H1 (cell line): ENCODE data around the gene TMTC4. TPM values are rescaled to one million over a fixed set of nuclear protein-coding genes. Genes with fewer than 3 reads are reported as not detected.

ENCODE experiments used
- CTCF ChIA-PET: fragments of 300-600 bp; sonication (Branson Sonifier 250); formaldehyde crosslinking; loops from one replicate; lab custom pipeline; 2021; ENCODE audit not compliant: partially characterized antibody; lab: Charles Lee
- POLR2A ChIA-PET: fragments of 300-600 bp; sonication (Branson Sonifier 250); formaldehyde crosslinking; loops from one replicate; lab custom pipeline; 2021; ENCODE audit warnings: inconsistent platforms; ENCODE audit not compliant: partially characterized antibody; lab: Charles Lee
- DNase-seq, 2 experiments: peaks; one replicate each; pipeline versions ENCODE4 v3.0.0 to v3.0.0-alpha.2; 2010 to 2022; ENCODE audit warnings: low spot score in 2 of 2, low read depth in 1 of 2, mixed read lengths in 1 of 2
- FAIRE-seq: peaks from 2 replicates; lab custom pipeline; 2011; peaks lifted over from hg19 to GRCh38; lab: Jason Lieb, UNC
- H2AFZ ChIP-seq: 2 replicates; pipeline ENCODE4 v1.8.1; 2012; ENCODE audit warnings: low read length, inconsistent platforms
- H2AK5ac ChIP-seq: 2 replicates; pipeline ENCODE4 v1.6.1; 2013; ENCODE audit warnings: low read depth, low read length
- H2BK120ac ChIP-seq: replicated peaks from 2 replicates; pipeline ENCODE3; 2013; ENCODE audit warnings: low read depth, low read length, inconsistent platforms
- H2BK12ac ChIP-seq: 2 replicates; pipeline ENCODE4 v1.6.1; 2013; ENCODE audit warnings: low read depth, low read length
- H2BK15ac ChIP-seq: 2 replicates; pipeline ENCODE4 v1.6.1; 2013; ENCODE audit warnings: low read length
- H2BK20ac ChIP-seq: 2 replicates; pipeline ENCODE4 v1.6.1; 2013; ENCODE audit warnings: low read length
- H2BK5ac ChIP-seq: 2 replicates; pipeline ENCODE4 v1.6.1; 2013; ENCODE audit warnings: low read depth, low read length
- H3K14ac ChIP-seq: 2 replicates; pipeline ENCODE4 v1.6.1; 2013; ENCODE audit warnings: inconsistent platforms; ENCODE audit not compliant: insufficient read length
- H3K18ac ChIP-seq: 2 replicates; pipeline ENCODE4 v1.6.1; 2013; ENCODE audit warnings: low read length; ENCODE audit errors: extremely low read depth
- H3K23ac ChIP-seq: 2 replicates; pipeline ENCODE4 v1.6.1; 2013; ENCODE audit warnings: inconsistent platforms; ENCODE audit not compliant: insufficient read length
- H3K23me2 ChIP-seq: 2 replicates; pipeline ENCODE4 v1.6.1; 2013; ENCODE audit warnings: low read depth, low read length
- H3K27ac ChIP-seq: 2 replicates; pipeline ENCODE4 v1.6.1; 2011; ENCODE audit warnings: low read depth, low read length, inconsistent platforms
- H3K27me3 ChIP-seq, 4 experiments: replicated peaks in 1 of 4; 1 replicate in 1 of 4; 2 replicates in 3 of 4; pipeline versions ENCODE4 v1.6.1 to v1.8.1; 2011 to 2013; ENCODE audit warnings: low read length in 3 of 4, mild to moderate bottlenecking in 3 of 4, inconsistent platforms in 2 of 4, mixed read lengths in 2 of 4, moderate library complexity in 1 of 4; ENCODE audit not compliant: control insufficient read depth in 3 of 4, insufficient read depth in 3 of 4; ENCODE audit errors: extremely low read depth in 1 of 4
- H3K36me3 ChIP-seq, 4 experiments: 2 replicates each; pipeline versions ENCODE4 v1.6.1 to v1.8.1; 2011 to 2013; ENCODE audit warnings: mild to moderate bottlenecking in 4 of 4, low read length in 3 of 4, moderate library complexity in 2 of 4, control low read depth in 1 of 4, inconsistent platforms in 1 of 4; ENCODE audit not compliant: insufficient read depth in 4 of 4, control insufficient read depth in 2 of 4
- H3K4ac ChIP-seq: replicated peaks from 2 replicates; pipeline ENCODE3; 2013; ENCODE audit warnings: low read length, low read depth, mixed read lengths, inconsistent platforms; ENCODE audit not compliant: insufficient read length
- H3K4me1 ChIP-seq, 4 experiments: replicated peaks in 1 of 4; 1 replicate in 1 of 4; 2 replicates in 3 of 4; pipeline versions ENCODE4 v1.6.1 to v1.8.1; 2011 to 2013; ENCODE audit warnings: low read length in 3 of 4, inconsistent platforms in 2 of 4, mixed read lengths in 1 of 4; ENCODE audit not compliant: insufficient read depth in 4 of 4, control insufficient read depth in 3 of 4
- H3K4me2 ChIP-seq, 2 experiments: 2 replicates each; pipeline versions ENCODE4 v1.6.1 to v1.8.1; 2011 to 2013; ENCODE audit warnings: low read depth in 2 of 2, low read length in 2 of 2, control low read depth in 1 of 2, inconsistent platforms in 1 of 2, mild to moderate bottlenecking in 1 of 2; ENCODE audit not compliant: insufficient read depth in 1 of 2
- H3K4me3 ChIP-seq, 4 experiments: fragments of 200-600, 300-600 bp in 1 of 4; sonication (generic), shearing (Covaris generic), sonication (Bioruptor Twin) in 1 of 4; 2 replicates each; pipeline versions ENCODE4 v1.5.1 to v1.8.1; 2011 to 2016; ENCODE audit warnings: low read length in 4 of 4, low read depth in 3 of 4, control low read depth in 2 of 4, inconsistent platforms in 2 of 4, mild to moderate bottlenecking in 2 of 4, mixed read lengths in 1 of 4, moderate library complexity in 1 of 4; ENCODE audit not compliant: insufficient read depth in 2 of 4; ENCODE audit errors: extremely low read depth in 1 of 4
- H3K56ac ChIP-seq: replicated peaks from 2 replicates; pipeline ENCODE3; 2013; ENCODE audit warnings: low read depth, mild to moderate bottlenecking, mixed read lengths, low read length, inconsistent platforms; ENCODE audit not compliant: insufficient read length
- H3K79me1 ChIP-seq: 2 replicates; pipeline ENCODE4 v1.6.1; 2013; ENCODE audit warnings: low read depth, low read length, control low read depth
- H3K79me2 ChIP-seq, 2 experiments: 2 replicates each; pipeline versions ENCODE4 v1.6.1 to v1.8.1; 2012 to 2013; ENCODE audit warnings: low read length in 2 of 2, mild to moderate bottlenecking in 2 of 2, inconsistent platforms in 1 of 2; ENCODE audit not compliant: insufficient read depth in 2 of 2, control insufficient read depth in 1 of 2
- H3K9ac ChIP-seq, 4 experiments: replicated peaks in 1 of 4; 1 replicate in 1 of 4; 2 replicates in 3 of 4; pipeline versions ENCODE4 v1.6.1 to v1.8.1; 2011 to 2013; ENCODE audit warnings: low read depth in 3 of 4, low read length in 3 of 4, control low read depth in 2 of 4, mild to moderate bottlenecking in 2 of 4, moderate library complexity in 2 of 4, inconsistent platforms in 1 of 4; ENCODE audit errors: extremely low read depth in 1 of 4
- H3K9me3 ChIP-seq, 2 experiments: 2 replicates each; pipeline versions ENCODE4 v1.6.1 to v1.8.1; 2012 to 2013; ENCODE audit warnings: mild to moderate bottlenecking in 2 of 2, moderate library complexity in 2 of 2, control low read depth in 1 of 2, inconsistent platforms in 1 of 2, low read depth in 1 of 2, low read length in 1 of 2, mixed read lengths in 1 of 2; ENCODE audit not compliant: insufficient read depth in 2 of 2
- H4K20me1 ChIP-seq, 2 experiments: replicated peaks in 1 of 2; 2 replicates each; pipeline versions ENCODE3 to v1.8.1; 2011 to 2013; ENCODE audit warnings: inconsistent platforms in 2 of 2, low read length in 2 of 2, mild to moderate bottlenecking in 1 of 2; ENCODE audit not compliant: insufficient read depth in 2 of 2, control insufficient read depth in 1 of 2
- H4K5ac ChIP-seq: 2 replicates; pipeline ENCODE4 v1.6.1; 2013; ENCODE audit warnings: low read length, low read depth, mixed read lengths, inconsistent platforms; ENCODE audit not compliant: insufficient read length
- H4K8ac ChIP-seq: 2 replicates; pipeline ENCODE4 v1.8.0; 2013; ENCODE audit warnings: mild to moderate bottlenecking, moderate library complexity, low read length, inconsistent platforms; ENCODE audit not compliant: insufficient read depth; ENCODE audit errors: extremely low read depth
- H4K91ac ChIP-seq: replicated peaks from 2 replicates; pipeline ENCODE3; 2013; ENCODE audit warnings: low read length, mixed read lengths, inconsistent platforms; ENCODE audit not compliant: insufficient read length
- FOSL1 ChIP-seq: IDR thresholded peaks from 2 replicates; pipeline ENCODE4 v1.6.1; 2011; ENCODE audit warnings: mild to moderate bottlenecking, low read depth, low read length, moderate library complexity; ENCODE audit not compliant: insufficient read depth
- JUND ChIP-seq: IDR thresholded peaks from 2 replicates; pipeline ENCODE4 v1.6.1; 2011; ENCODE audit warnings: mild to moderate bottlenecking, improper control_type of control experiment, low read length
- RNF2 ChIP-seq: fragments of 200-900, 300-1000 bp; sonication (generic); IDR thresholded peaks from 2 replicates; pipeline ENCODE4 v1.7.1; 2016; ENCODE audit warnings: borderline replicate concordance, low read depth, mild to moderate bottlenecking, antibody characterized with exemption, low read length; ENCODE audit not compliant: poor library complexity, severe bottlenecking; ENCODE audit errors: missing control alignments
- SIRT6 ChIP-seq: IDR thresholded peaks from one replicate; pipeline ENCODE4 v1.7.1; 2012; ENCODE audit warnings: low read length, inconsistent platforms
- SUZ12 ChIP-seq: fragments of 200-600 bp; sonication (generic); IDR thresholded peaks from 2 replicates; pipeline ENCODE4 v1.6.1; 2012; ENCODE audit warnings: mild to moderate bottlenecking, inconsistent platforms, low read length, moderate library complexity, mixed read lengths
- WGBS, 2 experiments: shearing (Covaris generic) in 1 of 2; methylation state at CpG; one replicate each; pipeline versions ENCODE4 v1.1.6 to v1.1.7; 2013 to 2015; ENCODE audit warnings: low lambda C conversion rate in 2 of 2, mixed read lengths in 2 of 2, inconsistent platforms in 1 of 2, low coverage in 1 of 2, missing lambda C conversion rate in 1 of 2; ENCODE audit not compliant: insufficient replicate concordance in 2 of 2, insufficient coverage in 1 of 2, insufficient read length in 1 of 2; ENCODE audit errors: extremely low coverage in 1 of 2, missing lambda C conversion rate in 1 of 2; 5-methylcytosine and 5-hydroxymethylcytosine counted together
- polyA plus RNA-seq, 7 experiments: library from polyadenylated mRNA; depleted of rRNA in 3 of 7; stranded (reverse) in 5 of 7; unstranded in 2 of 7; fragments of >200 nt in 5 of 7; fragments of 200-250 nt in 2 of 7; gene quantifications; 1 replicate in 5 of 7; 2 replicates in 1 of 7; 4 replicates in 1 of 7; pipeline versions ENCODE4 v1.2.1 to v1.2.3, GENCODE V29; 2011 to 2013; ENCODE audit warnings: missing spikeins in 2 of 7, mixed read lengths in 2 of 7
- total RNA-seq: library from RNA; stranded (reverse); fragmentation: NEBNext Ultra II Directional; extraction: Animal tissue kit (Norgen Biotek cat#: 25700); gene quantifications from 2 replicates; pipeline ENCODE4 v1.2.1, GENCODE V29; 2021
- TF ChIP-seq, protein P1 (sequence below): IDR thresholded peaks from 2 replicates; pipeline ENCODE4 v1.6.1; 2012; ENCODE audit warnings: inconsistent platforms
- TF ChIP-seq, protein P2 (sequence below): IDR thresholded peaks from 2 replicates; pipeline ENCODE4 v1.6.1; 2011; ENCODE audit warnings: low read depth, mild to moderate bottlenecking, low read length; ENCODE audit not compliant: insufficient read depth
- TF ChIP-seq, protein P3 (sequence below): IDR thresholded peaks from 2 replicates; pipeline ENCODE4 v1.6.1; 2011; ENCODE audit warnings: low read length, improper control_type of control experiment
- TF ChIP-seq, protein P4 (sequence below): IDR thresholded peaks from 2 replicates; pipeline ENCODE4 v1.6.1; 2012; ENCODE audit warnings: inconsistent platforms

The TMTC4 gene
- total and polyA plus RNA-seq, 2 of the 8 experiments (the other 6 are each of a cell fraction or from before 2014, with no cell fraction given) = 26.3 to 42.6 TPM

DNA sequence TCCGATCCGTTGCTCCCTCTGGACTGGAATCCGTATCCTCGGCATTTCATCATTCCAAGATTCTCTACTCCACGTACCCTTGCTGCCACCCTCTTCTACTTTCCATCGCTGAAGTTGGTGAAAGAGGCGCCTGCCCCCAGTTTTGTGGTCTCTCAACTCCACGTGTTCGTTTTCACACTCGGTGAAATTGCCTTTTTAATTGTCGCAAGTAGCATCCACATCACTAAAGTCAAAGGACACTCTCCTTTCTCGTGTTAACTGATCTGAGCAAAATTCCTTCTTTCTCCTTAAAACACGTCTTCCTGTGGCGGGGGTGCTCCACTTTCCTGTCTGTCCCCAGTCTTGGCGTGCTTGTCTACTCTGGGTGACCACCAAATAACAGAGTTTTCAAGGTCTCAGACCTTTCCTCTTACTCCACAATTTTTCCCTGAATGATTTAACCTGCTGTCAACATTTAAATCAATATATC lies 1.1 kb upstream of the TMTC4 start:
- H3K9ac ChIP-seq = peak overlapping the region in 2 of 4 experiments; percentile 53 to 62; a peak in 3 of 7 replicates

More for the DNA sequence above, 1.1 kb upstream of the TMTC4 start:
- peaks cover 12 to 31% of the 10 kb centered on the region in 2 experiments for H3K79me2 ChIP-seq
- H2BK5ac ChIP-seq = no peak overlapping the region
- TF ChIP-seq, protein P1, sequence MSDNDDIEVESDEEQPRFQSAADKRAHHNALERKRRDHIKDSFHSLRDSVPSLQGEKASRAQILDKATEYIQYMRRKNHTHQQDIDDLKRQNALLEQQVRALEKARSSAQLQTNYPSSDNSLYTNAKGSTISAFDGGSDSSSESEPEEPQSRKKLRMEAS = peak; percentile 38; the same call in 1 of the 2 replicates
- TF ChIP-seq RNF2 (peak; percentile 46), SIRT6 (no peak), JUND (no peak), SUZ12 (peak; percentile 40; the same call in 1 of the 2 replicates), FOSL1 (no peak)
- TF ChIP-seq, protein P2, sequence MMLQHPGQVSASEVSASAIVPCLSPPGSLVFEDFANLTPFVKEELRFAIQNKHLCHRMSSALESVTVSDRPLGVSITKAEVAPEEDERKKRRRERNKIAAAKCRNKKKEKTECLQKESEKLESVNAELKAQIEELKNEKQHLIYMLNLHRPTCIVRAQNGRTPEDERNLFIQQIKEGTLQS = no peak
- TF ChIP-seq, protein P3, sequence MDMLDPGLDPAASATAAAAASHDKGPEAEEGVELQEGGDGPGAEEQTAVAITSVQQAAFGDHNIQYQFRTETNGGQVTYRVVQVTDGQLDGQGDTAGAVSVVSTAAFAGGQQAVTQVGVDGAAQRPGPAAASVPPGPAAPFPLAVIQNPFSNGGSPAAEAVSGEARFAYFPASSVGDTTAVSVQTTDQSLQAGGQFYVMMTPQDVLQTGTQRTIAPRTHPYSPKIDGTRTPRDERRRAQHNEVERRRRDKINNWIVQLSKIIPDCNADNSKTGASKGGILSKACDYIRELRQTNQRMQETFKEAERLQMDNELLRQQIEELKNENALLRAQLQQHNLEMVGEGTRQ = no peak
- TF ChIP-seq, protein P4, sequence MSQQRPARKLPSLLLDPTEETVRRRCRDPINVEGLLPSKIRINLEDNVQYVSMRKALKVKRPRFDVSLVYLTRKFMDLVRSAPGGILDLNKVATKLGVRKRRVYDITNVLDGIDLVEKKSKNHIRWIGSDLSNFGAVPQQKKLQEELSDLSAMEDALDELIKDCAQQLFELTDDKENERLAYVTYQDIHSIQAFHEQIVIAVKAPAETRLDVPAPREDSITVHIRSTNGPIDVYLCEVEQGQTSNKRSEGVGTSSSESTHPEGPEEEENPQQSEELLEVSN = peak; percentile 55; the same call in 1 of the 2 replicates
- H4K20me1 ChIP-seq = peaks cover 3 to 4% of the 10 kb centered on the region in 2 experiments
- DNase-seq (no peak), FAIRE-seq (no peak)
- H2BK15ac ChIP-seq = no peak overlapping the region
- peaks cover 6% of the 10 kb centered on the region; the same call in 1 of the 2 replicates for H3K79me1 ChIP-seq
- H3K23me2 ChIP-seq = peaks cover 14% of the 10 kb centered on the region
- no peak overlapping the region for H2AFZ ChIP-seq
- H3K27me3 ChIP-seq = peaks cover 0 to 9% (median 3%) of the 10 kb centered on the region in 4 experiments; a peak in 4 of 7 replicates
- H4K91ac ChIP-seq = no peak overlapping the region
- peak overlapping the region; percentile 77 to 99 for H3K4me2 ChIP-seq
- H3K18ac ChIP-seq = no peak overlapping the region
- POLR2A ChIA-PET = interaction anchor here (0.6 kb wide), 1 partner anchor 137 kb away, joined by 3 read pairs; no protein-coding TSS in a partner anchor
- H2AK5ac ChIP-seq = no peak overlapping the region
- H2BK12ac ChIP-seq = peak overlapping the region; percentile 1; the same call in 1 of the 2 replicates
- H3K23ac ChIP-seq = no peak overlapping the region
- no peak overlapping the region for H2BK20ac ChIP-seq
- 27% methylated on average over 11 of the region's 15 CpGs; no CpG with 5 or more reads in 1 of the 2 experiments for WGBS, 2 experiments
- no peaks in the 10 kb centered on the region for H3K36me3 ChIP-seq
- H3K4me3 ChIP-seq = peak overlapping the region; percentile 66 to 89 (median 72)
- no peaks in the 10 kb centered on the region for H3K9me3 ChIP-seq
- peak overlapping the region; percentile 3 for H4K5ac ChIP-seq
- CTCF ChIA-PET = no interaction called here
- no peak overlapping the region for H3K27ac ChIP-seq
- no peak overlapping the region for H3K14ac ChIP-seq
- H3K4me1 ChIP-seq = peaks cover 2 to 10% (median 6%) of the 10 kb centered on the region in 4 experiments
- no peak overlapping the region for H4K8ac ChIP-seq
- H3K56ac ChIP-seq = no peak overlapping the region
- no peak overlapping the region for H3K4ac ChIP-seq
- no peak overlapping the region for H2BK120ac ChIP-seq
